ENCODE results near the gene SPON1. TPM values are rescaled to one million over a fixed set of nuclear protein-coding genes. Genes with fewer than 3 reads are reported as not detected.
"Not testable (repeated sequence)": the region's sequence is repeated elsewhere in the genome, so short reads cannot be mapped to it uniquely, and the experiment has no call there.

The SPON1 gene
- total and polyA plus RNA-seq, 12 donors: 2.7 to 116 (median 34.4) TPM

GRCh38 chr11:13974631-13975030 lies 12.1 kb downstream of the SPON1 start:
- Histone ChIP-seq H3K9me3 (replicated peaks in 1 of 3) (no peaks in the 10 kb centered on the region), H3K27ac (no peak overlapping the region), H3K36me3 (replicated peaks in 1 of 2) (no peaks in the 10 kb centered on the region), H3K4me1 (replicated peaks in 1 of 2) (peaks cover 0 to 3% of the 10 kb centered on the region in 2 donors), H3K27me3 (no peaks in the 10 kb centered on the region), H3K4me3 (no peak overlapping the region)
- no peak for DNase-seq
- intact Hi-C loops (cut with DNase I): no loop called here
- 50 to 79% (median 60%) methylated on average over 1 of the region's 1 CpG for WGBS, 4 donors
- TF ChIP-seq CTCF (IDR thresholded peaks at IDR 0.05): no peak
- TF ChIP-seq POLR2A (IDR thresholded peaks at IDR 0.05): no peak

DNA sequence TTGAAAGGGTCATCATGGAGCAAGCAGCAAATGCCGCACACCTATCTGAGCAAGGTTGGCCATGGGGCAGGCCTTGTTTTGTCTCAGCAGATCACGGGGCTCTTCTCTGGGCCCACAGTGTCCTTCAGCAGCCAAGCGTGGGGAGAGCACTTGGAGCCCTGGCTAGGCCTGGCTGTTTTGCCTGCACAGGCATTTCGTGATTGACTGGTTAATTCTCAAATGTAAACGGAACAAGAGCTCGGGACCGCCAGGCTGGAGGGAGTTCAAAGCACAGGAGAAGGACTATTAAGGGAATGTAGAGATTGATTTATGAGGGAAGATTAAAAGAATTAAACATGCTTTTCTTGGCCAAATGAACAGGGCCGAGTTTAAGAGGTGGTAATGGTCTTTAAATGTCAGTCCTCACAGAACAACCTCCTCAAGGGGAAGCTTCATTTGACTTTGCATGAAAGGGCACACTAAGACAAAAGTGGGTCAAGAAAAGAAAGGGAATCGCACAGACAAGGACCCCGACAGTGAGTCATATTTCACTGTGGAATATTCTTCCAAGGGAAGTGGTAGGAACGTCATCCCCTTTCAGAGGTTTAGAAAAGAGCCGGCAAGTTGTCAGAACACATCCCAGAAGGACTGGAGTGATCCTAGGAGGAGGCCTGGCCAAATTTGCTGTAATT lies 20.7 kb downstream of the SPON1 start:
- TF ChIP-seq POLR2A (IDR thresholded peaks at IDR 0.05): no peak
- no peak for TF ChIP-seq CTCF (IDR thresholded peaks at IDR 0.05)
- no peaks in the 10 kb centered on the region for H3K4me1 ChIP-seq (replicated peaks in 1 of 2)
- intact Hi-C loops (cut with DNase I): no loop called here
- peak overlapping the region in 2 of 5 donors; percentile 47 to 56 for H3K27ac ChIP-seq
- no peak overlapping the region for H3K4me3 ChIP-seq
- H3K9me3 ChIP-seq (replicated peaks in 1 of 3): no peaks in the 10 kb centered on the region
- peak in 3 of 7 donors; percentile 15 to 41 (median 23) for DNase-seq
- H3K27me3 ChIP-seq: no peaks in the 10 kb centered on the region
- no peaks in the 10 kb centered on the region for H3K36me3 ChIP-seq (replicated peaks in 1 of 2)
- WGBS, 4 donors: 28 to 46% (median 36%) methylated on average over 9 to 12 of the region's 12 CpGs

GRCh38 chr11:13984616-13985450 lies 22.3 kb downstream of the SPON1 start:
- no peak overlapping the region for H3K4me3 ChIP-seq
- WGBS, 4 donors: 84 to 90% (median 87%) methylated on average over 4 of the region's 4 CpGs
- H3K4me1 ChIP-seq (replicated peaks in 1 of 2): no peaks in the 10 kb centered on the region
- no peaks in the 10 kb centered on the region for H3K27me3 ChIP-seq
- H3K9me3 ChIP-seq (replicated peaks in 1 of 3): no peaks in the 10 kb centered on the region
- intact Hi-C loops (cut with DNase I): no loop called here
- peak overlapping the region in 1 of 5 donors; percentile 56 for H3K27ac ChIP-seq
- no peak for TF ChIP-seq CTCF (IDR thresholded peaks at IDR 0.05)
- no peak for TF ChIP-seq POLR2A (IDR thresholded peaks at IDR 0.05)
- DNase-seq: no peak
- no peaks in the 10 kb centered on the region for H3K36me3 ChIP-seq (replicated peaks in 1 of 2)

- intact Hi-C loops (cut with DNase I); H3K36me3 ChIP-seq (replicated peaks in 1 of 2); H3K9me3 ChIP-seq (replicated peaks in 1 of 3); H3K4me3 ChIP-seq; H3K4me1 ChIP-seq (replicated peaks in 1 of 2); H3K27me3 ChIP-seq; H3K27ac ChIP-seq; DNase-seq: not testable (repeated sequence)
- 87 to 97% (median 93%) methylated on average over 5 of the region's 5 CpGs for WGBS, 4 donors
Measured at GRCh38 chr11:13986695-13987094, 24.2 kb downstream of the SPON1 start.

GRCh38 chr11:13992158-13992856 lies 29.8 kb downstream of the SPON1 start:
- DNase-seq; H3K9me3 ChIP-seq (replicated peaks in 1 of 3); H3K4me3 ChIP-seq; H3K27ac ChIP-seq; H3K4me1 ChIP-seq (replicated peaks in 1 of 2); H3K27me3 ChIP-seq; intact Hi-C loops (cut with DNase I); H3K36me3 ChIP-seq (replicated peaks in 1 of 2): not testable (repeated sequence)
- WGBS, 4 donors: 73 to 86% (median 75%) methylated on average over 10 to 15 of the region's 15 CpGs
